Measurements from ENCODE around the gene COL26A1.

GRCh38 chr7:101507791-101508252, 145.1 kb downstream of the COL26A1 start:
- TF ChIP-seq CTCF (IDR thresholded peaks at IDR 0.05) (peak in 4 of 5 experiments; percentile 7 to 34 (median 9)), POLR2A (IDR thresholded peaks at IDR 0.05) (no peak)
